BLaER1 treated with 17β-estradiol and CSF1 and Interleukin-3, amounts not matched to agents 10 nM and 100 nM (cell line): ENCODE results near the gene USP17L25.
"Not testable (repeated sequence)": the region's sequence is repeated elsewhere in the genome, so short reads cannot be mapped to it uniquely, and the experiment has no call there.

Source experiments
- H3K27ac ChIP-seq, 11 experiments: shearing (Covaris generic); formaldehyde crosslinking; 2 replicates each; pipeline ENCODE4 v1.8.1; 2022
- H3K27me3 ChIP-seq, 11 experiments: shearing (Covaris generic); formaldehyde crosslinking; 2 replicates each; pipeline ENCODE4 v1.8.1; 2022
- H3K36me3 ChIP-seq, 11 experiments: shearing (Covaris generic); formaldehyde crosslinking; 2 replicates each; pipeline ENCODE4 v1.8.1; 2022
- H3K4me1 ChIP-seq, 10 experiments: shearing (Covaris generic); formaldehyde crosslinking; 2 replicates each; pipeline ENCODE4 v1.8.1; 2022
- H3K4me2 ChIP-seq, 11 experiments: shearing (Covaris generic); formaldehyde crosslinking; 2 replicates each; pipeline ENCODE4 v1.8.1; 2022
- H3K4me3 ChIP-seq, 10 experiments: shearing (Covaris generic); formaldehyde crosslinking; 2 replicates each; pipeline ENCODE4 v1.8.1; 2022
- H3K9ac ChIP-seq, 11 experiments: shearing (Covaris generic); formaldehyde crosslinking; 2 replicates each; pipeline ENCODE4 v1.8.1; 2022
- H3K9me3 ChIP-seq, 11 experiments: shearing (Covaris generic); formaldehyde crosslinking; replicated peaks in 1 of 11; 2 replicates each; pipeline ENCODE4 v1.8.1; 2022
- H4K20me1 ChIP-seq, 11 experiments: shearing (Covaris generic); formaldehyde crosslinking; 2 replicates each; pipeline ENCODE4 v1.8.1; 2022

USP17L25 gene, protein sequence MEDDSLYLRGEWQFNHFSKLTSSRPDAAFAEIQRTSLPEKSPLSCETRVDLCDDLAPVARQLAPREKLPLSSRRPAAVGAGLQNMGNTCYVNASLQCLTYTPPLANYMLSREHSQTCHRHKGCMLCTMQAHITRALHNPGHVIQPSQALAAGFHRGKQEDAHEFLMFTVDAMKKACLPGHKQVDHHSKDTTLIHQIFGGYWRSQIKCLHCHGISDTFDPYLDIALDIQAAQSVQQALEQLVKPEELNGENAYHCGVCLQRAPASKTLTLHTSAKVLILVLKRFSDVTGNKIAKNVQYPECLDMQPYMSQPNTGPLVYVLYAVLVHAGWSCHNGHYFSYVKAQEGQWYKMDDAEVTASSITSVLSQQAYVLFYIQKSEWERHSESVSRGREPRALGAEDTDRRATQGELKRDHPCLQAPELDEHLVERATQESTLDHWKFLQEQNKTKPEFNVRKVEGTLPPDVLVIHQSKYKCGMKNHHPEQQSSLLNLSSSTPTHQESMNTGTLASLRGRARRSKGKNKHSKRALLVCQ

GRCh38 chr4:9329611-9330010 is at the start of gene USP17L25:
Gene USP17L25, plus strand, starts transcription at chr4:9329911. Its CDS starts 0 bp downstream, at chr4:9329911.
- not testable (repeated sequence) for H3K4me1 ChIP-seq, H4K20me1 ChIP-seq, H3K4me3 ChIP-seq, H3K9me3 ChIP-seq, H3K27me3 ChIP-seq, H3K9ac ChIP-seq, H3K36me3 ChIP-seq, H3K4me2 ChIP-seq, H3K27ac ChIP-seq

DNA sequence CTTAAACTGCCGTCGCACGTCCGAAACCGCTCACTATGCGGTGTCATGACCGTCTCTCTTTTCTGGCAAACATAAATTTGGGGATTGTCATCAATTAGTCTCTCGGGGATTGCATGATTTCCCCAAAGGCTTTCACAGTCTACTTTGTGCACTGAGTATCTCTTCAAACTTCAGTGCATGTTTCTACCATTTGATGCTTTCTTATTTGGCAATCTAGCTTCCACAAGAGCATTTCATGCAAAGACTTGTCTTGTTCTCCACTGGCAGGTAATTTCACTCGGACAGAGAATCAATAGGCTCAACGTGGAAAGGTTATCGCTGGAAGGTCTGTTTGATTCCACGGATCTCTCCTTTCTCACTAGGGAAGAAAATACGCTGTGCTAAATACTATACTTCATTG is 5.5 kb upstream of the USP17L25 start:
- not testable (repeated sequence) for H3K27ac ChIP-seq, H3K27me3 ChIP-seq, H3K9ac ChIP-seq, H4K20me1 ChIP-seq, H3K4me1 ChIP-seq, H3K4me2 ChIP-seq, H3K36me3 ChIP-seq, H3K4me3 ChIP-seq, H3K9me3 ChIP-seq

GRCh38 chr4:9324865-9325264 is 4.8 kb upstream of the USP17L25 start, which contains the start of gene USP17L24:
Gene USP17L24, plus strand, starts transcription at chr4:9325165. Its CDS starts 0 bp downstream, at chr4:9325165.
- H3K9ac ChIP-seq, H3K4me3 ChIP-seq, H3K4me2 ChIP-seq, H4K20me1 ChIP-seq, H3K27me3 ChIP-seq, H3K9me3 ChIP-seq, H3K4me1 ChIP-seq, H3K36me3 ChIP-seq, H3K27ac ChIP-seq: not testable (repeated sequence)

DNA sequence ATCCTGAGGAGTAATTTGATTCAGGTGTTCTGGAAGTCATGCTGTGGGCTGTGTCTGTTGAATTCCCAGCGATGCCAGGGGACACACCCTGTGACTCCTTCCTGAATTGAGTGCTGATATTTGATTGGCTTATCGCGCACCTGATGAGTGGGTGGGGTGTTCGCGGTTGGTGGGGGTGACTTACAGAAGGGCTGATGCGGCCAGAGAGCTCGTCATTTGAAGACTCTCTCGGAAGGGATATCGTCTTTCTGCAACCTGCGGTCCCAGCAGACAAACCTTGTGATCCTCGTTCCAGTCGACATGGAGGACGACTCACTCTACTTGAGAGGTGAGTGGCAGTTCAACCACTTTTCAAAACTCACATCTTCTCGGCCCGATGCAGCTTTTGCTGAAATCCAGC is 4.6 kb downstream of the USP17L25 start, which contains the start of gene USP17L26:
TSS of gene USP17L26 (plus strand) at position 301 of the 400 bp plus-strand sequence. CDS start at position 301, 0 bp downstream.
- not testable (repeated sequence) for H3K4me1 ChIP-seq, H3K9me3 ChIP-seq, H3K4me3 ChIP-seq, H3K27ac ChIP-seq, H3K27me3 ChIP-seq, H3K36me3 ChIP-seq, H4K20me1 ChIP-seq, H3K9ac ChIP-seq, H3K4me2 ChIP-seq

- H3K4me2 ChIP-seq, H3K4me3 ChIP-seq, H3K27me3 ChIP-seq, H3K27ac ChIP-seq, H3K9me3 ChIP-seq, H3K4me1 ChIP-seq, H3K9ac ChIP-seq, H4K20me1 ChIP-seq, H3K36me3 ChIP-seq: not testable (repeated sequence)
These were observed 9.4 kb downstream of the USP17L25 start, which contains the start of gene USP17L5 for GRCh38 chr4:9339103-9339502. Gene USP17L5, plus strand, starts transcription at chr4:9339403. Its CDS starts 0 bp downstream, at chr4:9339403.

GRCh38 chr4:9343848-9344247 is 14.1 kb downstream of the USP17L25 start, which contains the start of gene USP17L27:
Gene USP17L27, plus strand, starts transcription at chr4:9344148. Its CDS starts 0 bp downstream, at chr4:9344148.
- H3K27me3 ChIP-seq, H3K4me1 ChIP-seq, H3K36me3 ChIP-seq, H3K9me3 ChIP-seq, H3K9ac ChIP-seq, H3K4me3 ChIP-seq, H3K27ac ChIP-seq, H3K4me2 ChIP-seq, H4K20me1 ChIP-seq: not testable (repeated sequence)

DNA sequence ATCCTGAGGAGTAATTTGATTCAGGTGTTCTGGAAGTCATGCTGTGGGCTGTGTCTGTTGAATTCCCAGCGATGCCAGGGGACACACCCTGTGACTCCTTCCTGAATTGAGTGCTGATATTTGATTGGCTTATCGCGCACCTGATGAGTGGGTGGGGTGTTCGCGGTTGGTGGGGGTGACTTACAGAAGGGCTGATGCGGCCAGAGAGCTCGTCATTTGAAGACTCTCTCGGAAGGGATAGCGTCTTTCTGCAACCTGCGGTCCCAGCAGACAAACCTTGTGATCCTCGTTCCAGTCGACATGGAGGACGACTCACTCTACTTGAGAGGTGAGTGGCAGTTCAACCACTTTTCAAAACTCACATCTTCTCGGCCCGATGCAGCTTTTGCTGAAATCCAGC is 18.9 kb downstream of the USP17L25 start, which contains the start of gene USP17L28:
TSS of gene USP17L28 (plus strand) at position 301 of the 400 bp plus-strand sequence. CDS start at position 301, 0 bp downstream.
- H3K4me3 ChIP-seq, H3K4me1 ChIP-seq, H3K9me3 ChIP-seq, H3K9ac ChIP-seq, H3K27ac ChIP-seq, H3K27me3 ChIP-seq, H3K36me3 ChIP-seq, H4K20me1 ChIP-seq, H3K4me2 ChIP-seq: not testable (repeated sequence)

GRCh38 chr4:9350866-9351265 is 21.2 kb downstream of the USP17L25 start:
- H3K4me2 ChIP-seq, H3K4me3 ChIP-seq, H4K20me1 ChIP-seq, H3K27me3 ChIP-seq, H3K27ac ChIP-seq, H3K36me3 ChIP-seq, H3K9me3 ChIP-seq, H3K9ac ChIP-seq, H3K4me1 ChIP-seq: not testable (repeated sequence)

- not testable (repeated sequence) for H3K27me3 ChIP-seq, H3K9ac ChIP-seq, H3K36me3 ChIP-seq, H3K9me3 ChIP-seq, H4K20me1 ChIP-seq, H3K27ac ChIP-seq, H3K4me2 ChIP-seq, H3K4me3 ChIP-seq, H3K4me1 ChIP-seq
These were observed 23.6 kb downstream of the USP17L25 start, which contains the start of gene USP17L29 for GRCh38 chr4:9353338-9353737. Gene USP17L29, plus strand, starts transcription at chr4:9353638. Its CDS starts 0 bp downstream, at chr4:9353638.

GRCh38 chr4:9362829-9363228 is 33.1 kb downstream of the USP17L25 start, which contains the start of gene USP17L30:
Gene USP17L30, plus strand, starts transcription at chr4:9363129. Its CDS starts 0 bp downstream, at chr4:9363129.
- not testable (repeated sequence) for H3K4me1 ChIP-seq, H3K4me3 ChIP-seq, H3K27me3 ChIP-seq, H3K9ac ChIP-seq, H3K27ac ChIP-seq, H3K9me3 ChIP-seq, H3K36me3 ChIP-seq, H3K4me2 ChIP-seq, H4K20me1 ChIP-seq

GRCh38 chr4:9379881-9380280 is 50.2 kb downstream of the USP17L25 start:
- not testable (repeated sequence) for H4K20me1 ChIP-seq, H3K4me1 ChIP-seq, H3K27me3 ChIP-seq, H3K4me2 ChIP-seq, H3K36me3 ChIP-seq, H3K27ac ChIP-seq, H3K9me3 ChIP-seq, H3K4me3 ChIP-seq, H3K9ac ChIP-seq
